HepG2 (cell line): Measurements from ENCODE around the gene TAF1A. TPM values are rescaled to one million over a fixed set of nuclear protein-coding genes. Genes with fewer than 3 reads are reported as not detected.

Experiments
- CBX1 ChIP-seq: IDR thresholded peaks from one replicate; pipeline ENCODE4 v1.6.1; 2016; ENCODE audit warnings: antibody characterized with exemption, low read depth
- ELF4 ChIP-seq: sonication (generic); formaldehyde crosslinking; IDR thresholded peaks from 2 replicates; pipeline ENCODE4 v1.5.0; 2020; ENCODE audit warnings: missing genetic modification reagents, mild to moderate bottlenecking, moderate library complexity, borderline replicate concordance
- GPBP1L1 ChIP-seq: sonication (generic); formaldehyde crosslinking; IDR thresholded peaks from 2 replicates; pipeline ENCODE4 v1.5.0; 2020; ENCODE audit warnings: mild to moderate bottlenecking, missing genetic modification reagents
- HMGA1 ChIP-seq: sonication (generic); formaldehyde crosslinking; conservative IDR thresholded peaks from 2 replicates; pipeline ENCODE4 v1.4.0; 2020; ENCODE audit warnings: missing genetic modification reagents
- MAFF ChIP-seq: IDR thresholded peaks from 2 replicates; pipeline ENCODE4 v1.6.1; 2011; ENCODE audit warnings: low read depth, low read length, improper control_type of control experiment
- NCOA5 ChIP-seq: sonication (generic); formaldehyde crosslinking; IDR thresholded peaks from 2 replicates; pipeline ENCODE4 v1.4.0; 2020; ENCODE audit warnings: missing genetic modification reagents
- NFE2L1 ChIP-seq: sonication (generic); formaldehyde crosslinking; IDR thresholded peaks from 2 replicates; pipeline ENCODE4 v1.4.0; 2020; ENCODE audit warnings: missing genetic modification reagents, mild to moderate bottlenecking, borderline replicate concordance
- SIX1 ChIP-seq: sonication (generic); formaldehyde crosslinking; IDR thresholded peaks from 2 replicates; pipeline ENCODE4 v1.4.0; 2020; ENCODE audit warnings: missing genetic modification reagents, borderline replicate concordance
- SMYD3 ChIP-seq: sonication (generic); formaldehyde crosslinking; IDR thresholded peaks from 2 replicates; pipeline ENCODE4 v1.8.1; 2023; ENCODE audit warnings: mild to moderate bottlenecking, missing genetic modification reagents
- SPEN ChIP-seq: sonication (generic); formaldehyde crosslinking; IDR thresholded peaks from 2 replicates; pipeline ENCODE4 v1.5.1; 2020; ENCODE audit warnings: low read depth, mild to moderate bottlenecking, missing genetic modification reagents
- YEATS2 ChIP-seq: sonication (generic); formaldehyde crosslinking; IDR thresholded peaks from 2 replicates; pipeline ENCODE4 v1.4.0; 2020; ENCODE audit warnings: missing genetic modification reagents, borderline replicate concordance
- ZNF570 ChIP-seq: sonication (generic); formaldehyde crosslinking; IDR thresholded peaks from 2 replicates; pipeline ENCODE4 v1.4.0; 2020; ENCODE audit warnings: mild to moderate bottlenecking, missing genetic modification reagents, borderline replicate concordance
- ZNF687 ChIP-seq: sonication (generic); formaldehyde crosslinking; IDR thresholded peaks from 2 replicates; pipeline ENCODE4 v1.5.1; 2020; ENCODE audit warnings: mild to moderate bottlenecking, missing genetic modification reagents, moderate library complexity
- ZNF841 ChIP-seq: sonication (generic); formaldehyde crosslinking; IDR thresholded peaks from 2 replicates; pipeline ENCODE4 v1.8.1; 2023; ENCODE audit warnings: missing genetic modification reagents, borderline replicate concordance
- polyA plus RNA-seq, 8 experiments: library from polyadenylated mRNA; depleted of rRNA in 3 of 8; stranded (reverse) in 7 of 8; unstranded in 1 of 8; fragments of >200 nt; fragmentation: Illumina TruSeq in 4 of 8; extraction: Trizol in 4 of 8; gene quantifications; 2 replicates each; pipeline versions ENCODE4 v1.2.1 to v1.2.3, GENCODE V29; 2011 to 2016; ENCODE audit warnings: low read depth in 4 of 8, missing spikeins in 1 of 8, mixed read lengths in 1 of 8; ENCODE audit not compliant: insufficient read depth in 1 of 8
- total RNA-seq, 5 experiments: library from RNA; depleted of rRNA; stranded (reverse); fragments of >200 nt; fragmentation: Illumina TruSeq; extraction: Trizol; gene quantifications; 2 replicates each; pipeline ENCODE4 v1.2.3, GENCODE V29; 2016; ENCODE audit warnings: low read depth in 1 of 5
- TF ChIP-seq, protein P1 (sequence below): sonication (generic); formaldehyde crosslinking; IDR thresholded peaks from 2 replicates; pipeline ENCODE4 v1.5.1; 2020; ENCODE audit warnings: missing genetic modification reagents, mild to moderate bottlenecking, borderline replicate concordance
- TF ChIP-seq, protein P2 (sequence below): IDR thresholded peaks from 2 replicates; pipeline ENCODE4 v1.6.1; 2016; ENCODE audit warnings: control low read depth
- TF ChIP-seq, protein P3 (sequence below): sonication (generic); formaldehyde crosslinking; IDR thresholded peaks from 2 replicates; pipeline ENCODE4 v1.4.0; 2020; ENCODE audit warnings: missing genetic modification reagents, borderline replicate concordance

TAF1A gene
- total and polyA plus RNA-seq, 2 of the 13 experiments (the other 11 are each of a cell fraction or from before 2014, with no cell fraction given), result 3.3 to 10.7 TPM

DNA sequence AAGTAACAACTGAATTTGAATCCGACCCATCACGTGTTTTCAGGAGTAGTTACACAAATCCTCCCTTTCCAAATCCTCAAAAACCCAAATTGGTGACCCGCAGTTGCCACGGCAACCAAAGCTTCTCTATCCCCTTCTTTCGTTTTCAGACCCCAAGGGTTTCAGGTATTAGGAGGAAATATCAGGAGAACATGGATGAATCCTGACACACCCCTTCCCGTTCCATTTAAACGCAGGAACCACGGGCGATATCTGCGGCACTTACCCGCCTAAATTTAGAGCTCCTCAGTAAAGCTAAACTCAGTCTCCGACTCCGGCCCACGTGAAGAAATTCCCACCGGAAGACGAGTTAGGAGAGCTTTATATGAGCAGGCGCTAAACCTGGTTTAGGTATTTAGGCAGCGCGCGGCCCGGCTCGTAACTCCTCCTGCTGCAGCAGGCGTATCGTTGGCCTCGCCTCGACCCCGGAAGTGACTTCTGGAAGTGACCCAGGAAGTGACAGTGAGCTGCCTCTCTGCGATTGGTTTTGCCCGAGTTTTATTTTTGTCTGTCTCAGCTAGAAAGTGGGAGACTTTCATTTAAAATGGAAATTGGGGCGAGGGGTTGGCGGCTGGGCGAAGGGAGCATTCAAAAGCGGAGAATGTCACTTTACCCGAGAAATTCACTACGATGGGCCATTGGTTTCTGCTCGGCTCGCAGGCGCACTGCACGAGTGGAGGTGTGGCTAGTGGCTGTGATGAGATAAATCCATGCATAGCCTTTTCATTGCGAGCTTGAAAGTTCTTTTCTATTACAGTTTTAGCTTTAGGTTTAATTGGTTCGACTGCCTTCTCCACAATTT, at the start of gene TAF1A (continued):
- peak; percentile 85 for TF ChIP-seq ZNF687 (CRISPR knock-in tag)
- TF ChIP-seq NCOA5 (CRISPR knock-in tag), result no peak
- no peak for TF ChIP-seq GPBP1L1 (CRISPR knock-in tag)
- TF ChIP-seq, protein P1, sequence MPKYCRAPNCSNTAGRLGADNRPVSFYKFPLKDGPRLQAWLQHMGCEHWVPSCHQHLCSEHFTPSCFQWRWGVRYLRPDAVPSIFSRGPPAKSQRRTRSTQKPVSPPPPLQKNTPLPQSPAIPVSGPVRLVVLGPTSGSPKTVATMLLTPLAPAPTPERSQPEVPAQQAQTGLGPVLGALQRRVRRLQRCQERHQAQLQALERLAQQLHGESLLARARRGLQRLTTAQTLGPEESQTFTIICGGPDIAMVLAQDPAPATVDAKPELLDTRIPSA (CRISPR knock-in tag), result no peak
- TF ChIP-seq, protein P2, sequence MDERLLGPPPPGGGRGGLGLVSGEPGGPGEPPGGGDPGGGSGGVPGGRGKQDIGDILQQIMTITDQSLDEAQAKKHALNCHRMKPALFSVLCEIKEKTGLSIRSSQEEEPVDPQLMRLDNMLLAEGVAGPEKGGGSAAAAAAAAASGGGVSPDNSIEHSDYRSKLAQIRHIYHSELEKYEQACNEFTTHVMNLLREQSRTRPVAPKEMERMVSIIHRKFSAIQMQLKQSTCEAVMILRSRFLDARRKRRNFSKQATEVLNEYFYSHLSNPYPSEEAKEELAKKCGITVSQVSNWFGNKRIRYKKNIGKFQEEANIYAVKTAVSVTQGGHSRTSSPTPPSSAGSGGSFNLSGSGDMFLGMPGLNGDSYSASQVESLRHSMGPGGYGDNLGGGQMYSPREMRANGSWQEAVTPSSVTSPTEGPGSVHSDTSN (CRISPR knock-in tag), result no peak
- TF ChIP-seq CBX1, result no peak
- TF ChIP-seq YEATS2 (CRISPR knock-in tag), result peak; percentile 64; the same call in 1 of the 2 replicates
- TF ChIP-seq ELF4 (CRISPR knock-in tag), result peak; percentile 91
- TF ChIP-seq ZNF841, result no peak
- no peak for TF ChIP-seq SIX1 (CRISPR knock-in tag)
- no peak for TF ChIP-seq ZNF570 (CRISPR knock-in tag)
- TF ChIP-seq SPEN (CRISPR knock-in tag), result peak; percentile 41; the same call in 1 of the 2 replicates
- TF ChIP-seq SMYD3, result peak; percentile 44; the same call in 1 of the 2 replicates
- TF ChIP-seq, protein P3, sequence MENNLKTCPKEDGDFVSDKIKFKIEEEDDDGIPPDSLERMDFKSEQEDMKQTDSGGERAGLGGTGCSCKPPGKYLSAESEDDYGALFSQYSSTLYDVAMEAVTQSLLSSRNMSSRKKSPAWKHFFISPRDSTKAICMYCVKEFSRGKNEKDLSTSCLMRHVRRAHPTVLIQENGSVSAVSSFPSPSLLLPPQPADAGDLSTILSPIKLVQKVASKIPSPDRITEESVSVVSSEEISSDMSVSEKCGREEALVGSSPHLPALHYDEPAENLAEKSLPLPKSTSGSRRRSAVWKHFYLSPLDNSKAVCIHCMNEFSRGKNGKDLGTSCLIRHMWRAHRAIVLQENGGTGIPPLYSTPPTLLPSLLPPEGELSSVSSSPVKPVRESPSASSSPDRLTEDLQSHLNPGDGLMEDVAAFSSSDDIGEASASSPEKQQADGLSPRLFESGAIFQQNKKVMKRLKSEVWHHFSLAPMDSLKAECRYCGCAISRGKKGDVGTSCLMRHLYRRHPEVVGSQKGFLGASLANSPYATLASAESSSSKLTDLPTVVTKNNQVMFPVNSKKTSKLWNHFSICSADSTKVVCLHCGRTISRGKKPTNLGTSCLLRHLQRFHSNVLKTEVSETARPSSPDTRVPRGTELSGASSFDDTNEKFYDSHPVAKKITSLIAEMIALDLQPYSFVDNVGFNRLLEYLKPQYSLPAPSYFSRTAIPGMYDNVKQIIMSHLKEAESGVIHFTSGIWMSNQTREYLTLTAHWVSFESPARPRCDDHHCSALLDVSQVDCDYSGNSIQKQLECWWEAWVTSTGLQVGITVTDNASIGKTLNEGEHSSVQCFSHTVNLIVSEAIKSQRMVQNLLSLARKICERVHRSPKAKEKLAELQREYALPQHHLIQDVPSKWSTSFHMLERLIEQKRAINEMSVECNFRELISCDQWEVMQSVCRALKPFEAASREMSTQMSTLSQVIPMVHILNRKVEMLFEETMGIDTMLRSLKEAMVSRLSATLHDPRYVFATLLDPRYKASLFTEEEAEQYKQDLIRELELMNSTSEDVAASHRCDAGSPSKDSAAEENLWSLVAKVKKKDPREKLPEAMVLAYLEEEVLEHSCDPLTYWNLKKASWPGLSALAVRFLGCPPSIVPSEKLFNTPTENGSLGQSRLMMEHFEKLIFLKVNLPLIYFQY, result 0 out of 2 replicates have a peak, but pooled peaks have one; percentile 51
- peak; percentile 49; the same call in 1 of the 2 replicates for TF ChIP-seq MAFF
- no peak for TF ChIP-seq HMGA1 (CRISPR knock-in tag)
- TF ChIP-seq NFE2L1 (CRISPR knock-in tag), result no peak
